Chondrocyte (in vitro differentiated cells): ENCODE results near the gene AK9. TPM values are rescaled to one million over a fixed set of nuclear protein-coding genes. Genes with fewer than 3 reads are reported as not detected.

Source experiments
- DNase-seq: peaks from one replicate; pipeline ENCODE4 v3.0.0; 2021; ENCODE audit warnings: mixed read lengths, low spot score
- H3K27ac Mint-ChIP-seq: one replicate; pipeline ENCODE4 v1.8.0; 2021; ENCODE audit warnings: mild to moderate bottlenecking, moderate library complexity, mixed read lengths; ENCODE audit not compliant: unreplicated experiment
- H3K27me3 Mint-ChIP-seq: 2 replicates; pipeline ENCODE4 v1.8.0; 2021; ENCODE audit warnings: low read depth, mixed read lengths
- H3K36me3 Mint-ChIP-seq: 2 replicates; pipeline ENCODE4 v1.8.0; 2021; ENCODE audit warnings: low read depth, mixed read lengths
- H3K4me1 Mint-ChIP-seq: 2 replicates; pipeline ENCODE4 v1.8.0; 2021; ENCODE audit warnings: low read depth, mild to moderate bottlenecking, mixed read lengths
- H3K4me3 Mint-ChIP-seq: one replicate; pipeline ENCODE4 v1.8.0; 2021; ENCODE audit warnings: mild to moderate bottlenecking, moderate library complexity, mixed read lengths; ENCODE audit not compliant: unreplicated experiment
- H3K9me3 Mint-ChIP-seq: 2 replicates; pipeline ENCODE4 v1.8.0; 2021; ENCODE audit warnings: low read depth, mixed read lengths
- long read RNA-seq: library from polyadenylated mRNA; stranded (forward); transcript quantifications from one replicate; pipeline ENCODE4 v2.0.0, GENCODE V29; 2021
- total RNA-seq: library from RNA; stranded (reverse); gene quantifications from 3 replicates; pipeline ENCODE4 v1.2.1, GENCODE V29; 2021
- TF ChIP-seq, protein P1 (sequence below): fragments of 200-600 bp; sonication (generic); IDR thresholded peaks from 2 replicates; pipeline ENCODE4 v1.5.0; 2021; ENCODE audit warnings: antibody characterized with exemption, mild to moderate bottlenecking, moderate library complexity

The AK9 gene
- total RNA-seq: 3.4 to 4.5 TPM (median 4.4 TPM) in 3 replicates
- long read RNA-seq, partial matches to known transcripts: 0 of 3 reads
- long read RNA-seq, other reads (novel, unspliced or antisense): 1 of 3 reads

DNA sequence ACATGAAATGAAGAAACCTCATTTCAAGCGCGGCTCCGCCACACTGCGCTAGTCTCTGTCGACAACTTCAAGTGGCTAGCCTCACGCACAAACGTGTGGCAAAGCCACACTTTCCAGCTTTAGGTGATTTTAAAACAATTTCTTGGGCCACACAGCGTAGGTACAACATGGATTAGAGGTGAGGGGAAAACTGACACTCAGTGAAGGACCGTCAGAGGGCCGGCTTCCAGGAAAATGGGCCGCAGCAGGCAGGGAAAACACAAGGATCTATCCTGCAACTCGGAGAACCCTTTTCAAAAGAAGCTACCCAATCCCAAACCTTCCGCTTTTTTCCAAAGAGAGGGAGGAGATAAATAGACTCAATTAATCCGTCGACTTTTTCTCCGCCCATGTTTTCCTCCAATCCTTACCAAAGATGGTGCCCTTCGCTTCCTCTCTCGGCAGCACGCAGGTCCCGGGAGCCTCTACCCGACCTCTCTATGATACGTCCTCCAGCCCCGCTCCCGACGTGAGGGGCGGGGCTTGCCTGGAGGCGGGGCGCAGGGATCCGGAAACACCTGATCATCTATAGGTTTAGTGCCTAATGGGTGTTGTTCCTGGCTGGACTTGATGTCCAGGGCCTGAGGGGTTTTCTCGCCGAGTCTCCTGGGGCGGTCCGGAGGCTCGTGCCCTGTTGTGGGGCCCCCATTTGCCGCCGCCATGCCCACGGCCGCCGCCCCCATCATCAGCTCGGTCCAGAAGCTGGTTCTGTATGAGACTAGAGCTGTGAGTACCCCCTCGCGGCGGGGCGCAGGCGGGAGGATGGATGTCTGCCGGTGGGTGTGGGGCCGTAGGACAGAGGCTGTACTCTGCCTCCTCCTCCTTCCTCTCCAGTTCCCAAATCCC is at the start of gene AK9, which contains the start of gene FIG4:
Gene AK9 (minus strand): TSS at position 466 of the 885 bp plus-strand sequence. CDS start 15,457 bp downstream, outside the sequence.
Gene FIG4 (plus strand): TSS at position 560 of the 885 bp plus-strand sequence. CDS start 140 bp downstream, at position 700.
- TF ChIP-seq, protein P1, sequence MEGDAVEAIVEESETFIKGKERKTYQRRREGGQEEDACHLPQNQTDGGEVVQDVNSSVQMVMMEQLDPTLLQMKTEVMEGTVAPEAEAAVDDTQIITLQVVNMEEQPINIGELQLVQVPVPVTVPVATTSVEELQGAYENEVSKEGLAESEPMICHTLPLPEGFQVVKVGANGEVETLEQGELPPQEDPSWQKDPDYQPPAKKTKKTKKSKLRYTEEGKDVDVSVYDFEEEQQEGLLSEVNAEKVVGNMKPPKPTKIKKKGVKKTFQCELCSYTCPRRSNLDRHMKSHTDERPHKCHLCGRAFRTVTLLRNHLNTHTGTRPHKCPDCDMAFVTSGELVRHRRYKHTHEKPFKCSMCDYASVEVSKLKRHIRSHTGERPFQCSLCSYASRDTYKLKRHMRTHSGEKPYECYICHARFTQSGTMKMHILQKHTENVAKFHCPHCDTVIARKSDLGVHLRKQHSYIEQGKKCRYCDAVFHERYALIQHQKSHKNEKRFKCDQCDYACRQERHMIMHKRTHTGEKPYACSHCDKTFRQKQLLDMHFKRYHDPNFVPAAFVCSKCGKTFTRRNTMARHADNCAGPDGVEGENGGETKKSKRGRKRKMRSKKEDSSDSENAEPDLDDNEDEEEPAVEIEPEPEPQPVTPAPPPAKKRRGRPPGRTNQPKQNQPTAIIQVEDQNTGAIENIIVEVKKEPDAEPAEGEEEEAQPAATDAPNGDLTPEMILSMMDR: peak; percentile 71
- DNase-seq: peak; percentile 94
- Mint-ChIP-seq H3K9me3 (peaks cover 5% of the 10 kb centered on the region), H3K36me3 (no peaks in the 10 kb centered on the region), H3K27ac (peak within 1 kb of the TSS; percentile 94), H3K4me1 (peaks cover 25% of the 10 kb centered on the region), H3K4me3 (peak within 1 kb of the TSS; percentile 96), H3K27me3 (no peaks in the 10 kb centered on the region)

DNA sequence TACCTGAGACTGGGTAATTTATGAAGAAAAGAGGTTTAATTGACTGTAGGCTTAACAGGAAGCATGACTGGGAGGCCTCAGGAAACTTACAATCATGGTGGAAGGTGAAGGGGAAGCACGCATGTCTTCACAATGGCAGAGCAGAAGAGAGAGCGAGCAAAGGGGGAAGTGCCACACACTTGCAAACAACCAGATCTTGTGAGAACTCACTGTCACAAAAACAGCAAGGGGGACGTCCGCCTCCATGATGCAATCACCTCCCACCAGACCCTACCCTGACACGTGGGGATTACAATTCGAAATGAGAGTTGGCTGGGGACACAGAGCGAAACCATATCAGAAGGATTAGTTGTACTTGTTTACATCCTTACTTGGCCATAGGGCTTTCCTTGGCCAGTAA is 49.8 kb upstream of the AK9 start:
- no peak overlapping the region for H3K27ac Mint-ChIP-seq
- H3K4me1 Mint-ChIP-seq: peaks cover 24% of the 10 kb centered on the region
- no peaks in the 10 kb centered on the region for H3K27me3 Mint-ChIP-seq
- peaks cover 2% of the 10 kb centered on the region for H3K9me3 Mint-ChIP-seq
- TF ChIP-seq, protein P1: no peak
- no peak for DNase-seq
- H3K4me3 Mint-ChIP-seq: no peak overlapping the region
- H3K36me3 Mint-ChIP-seq: peaks cover 17% of the 10 kb centered on the region

DNA sequence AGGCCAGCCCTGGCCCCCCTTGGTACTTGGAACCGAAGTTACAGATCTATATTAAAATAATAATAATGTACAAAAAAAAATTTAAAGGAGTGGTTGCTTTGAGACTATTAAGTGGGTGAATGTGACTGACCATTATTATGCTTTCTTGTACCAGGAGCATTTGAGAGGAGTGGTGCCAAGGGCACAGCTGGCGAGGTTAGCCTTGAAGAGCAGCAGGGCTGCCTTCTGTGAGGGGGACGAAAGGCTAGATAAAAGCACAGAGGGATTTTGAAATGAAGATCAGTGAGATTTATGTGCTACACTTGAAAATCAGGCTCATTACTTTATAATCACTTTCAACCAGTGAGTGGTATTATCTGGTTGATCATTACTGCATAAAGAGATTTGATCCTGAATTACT is 48.7 kb upstream of the AK9 start:
- Mint-ChIP-seq H3K4me1 (peaks cover 24% of the 10 kb centered on the region), H3K27me3 (no peaks in the 10 kb centered on the region), H3K36me3 (peaks cover 21% of the 10 kb centered on the region), H3K4me3 (no peak overlapping the region), H3K9me3 (peaks cover 2% of the 10 kb centered on the region), H3K27ac (no peak overlapping the region)
- TF ChIP-seq, protein P1: no peak
- DNase-seq: no peak

DNA sequence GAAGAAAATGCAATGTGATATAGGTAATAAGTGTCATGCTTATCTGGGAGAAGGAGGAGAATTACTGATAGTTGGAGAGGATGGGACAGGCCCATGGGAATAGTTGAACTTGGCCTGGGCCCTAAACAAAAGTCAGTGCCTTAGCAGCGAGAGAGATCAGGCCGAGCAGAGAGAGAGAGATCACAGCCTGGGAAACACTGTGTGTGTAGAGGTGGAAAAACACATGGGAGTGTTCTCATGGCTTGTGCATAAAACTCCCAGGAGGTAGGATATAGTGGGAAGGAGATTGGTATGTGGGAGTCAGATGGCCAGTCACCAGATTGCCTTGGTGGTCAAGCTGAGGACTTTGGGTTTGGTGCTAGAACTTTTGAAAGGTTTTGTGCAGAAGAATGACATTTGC is 47.7 kb upstream of the AK9 start:
- no peaks in the 10 kb centered on the region for H3K27me3 Mint-ChIP-seq
- TF ChIP-seq, protein P1: no peak
- H3K36me3 Mint-ChIP-seq: peaks cover 21% of the 10 kb centered on the region
- DNase-seq: no peak
- no peak overlapping the region for H3K27ac Mint-ChIP-seq
- H3K9me3 Mint-ChIP-seq: peaks cover 2% of the 10 kb centered on the region
- peaks cover 19% of the 10 kb centered on the region for H3K4me1 Mint-ChIP-seq
- no peak overlapping the region for H3K4me3 Mint-ChIP-seq

DNA sequence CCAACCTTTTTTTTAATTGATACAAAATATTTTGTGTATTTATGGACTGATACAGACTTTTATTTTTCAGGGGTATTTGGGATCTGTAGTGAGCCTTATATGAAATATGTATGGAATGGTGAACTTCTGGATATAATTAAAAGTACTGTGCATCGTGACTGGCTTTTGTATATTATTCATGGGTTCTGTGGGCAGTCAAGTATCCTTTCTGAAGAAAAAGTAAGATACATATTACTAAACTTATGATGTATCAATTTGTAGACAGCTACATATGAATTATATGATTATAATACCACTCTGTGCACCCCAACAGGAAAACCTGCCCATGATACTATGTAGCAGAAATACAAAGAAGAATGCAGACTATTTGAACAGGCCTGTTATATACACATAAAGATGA is 47.3 kb upstream of the AK9 start:
- Mint-ChIP-seq H3K4me1 (peaks cover 17% of the 10 kb centered on the region), H3K9me3 (peaks cover 2% of the 10 kb centered on the region), H3K4me3 (no peak overlapping the region), H3K27me3 (no peaks in the 10 kb centered on the region), H3K27ac (no peak overlapping the region), H3K36me3 (peaks cover 21% of the 10 kb centered on the region)
- no peak for DNase-seq
- TF ChIP-seq, protein P1: no peak
